ENCODE results near the gene NT5C1B. TPM values are rescaled to one million over a fixed set of nuclear protein-coding genes. Genes with fewer than 3 reads are reported as not detected.
"Not testable (repeated sequence)": the region's sequence is repeated elsewhere in the genome, so short reads cannot be mapped to it uniquely, and the experiment has no call there.

Gene NT5C1B
- total RNA-seq: 0.29 TPM in 1 of 3 replicates, not detected in the others

DNA sequence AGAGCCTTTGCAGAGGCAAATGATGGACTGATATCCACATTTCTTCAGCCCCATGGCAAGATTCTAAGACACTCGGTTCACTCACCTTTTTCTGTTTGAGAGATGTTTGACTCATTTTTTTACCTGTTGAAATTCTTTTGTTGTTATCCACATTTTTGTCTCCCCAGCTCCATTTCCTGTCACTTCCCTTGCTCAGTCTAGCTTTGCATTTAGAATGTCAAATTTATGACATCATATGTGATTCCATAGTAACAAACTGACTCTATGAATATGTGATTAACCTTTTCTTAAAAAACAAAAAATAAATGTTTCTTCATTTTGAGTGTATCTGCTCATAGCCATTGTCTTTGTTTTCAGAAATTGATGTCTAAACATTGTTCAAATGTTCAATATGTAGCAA is at the start of gene NT5C1B:
TSS of gene NT5C1B (minus strand) at position 216 of the 400 bp plus-strand sequence. CDS start at position 115, 101 bp downstream.
- Mint-ChIP-seq H3K4me1 (no peaks in the 10 kb centered on the region), H3K27me3 (ENCODE audit: low read depth) (no peaks in the 10 kb centered on the region), H3K27ac (no peak within 1 kb of the TSS), H3K9me3 (peaks cover 13% of the 10 kb centered on the region), H3K36me3 (peaks cover 15% of the 10 kb centered on the region), H3K4me3 (no peak within 1 kb of the TSS)
- TF ChIP-seq, protein P1, sequence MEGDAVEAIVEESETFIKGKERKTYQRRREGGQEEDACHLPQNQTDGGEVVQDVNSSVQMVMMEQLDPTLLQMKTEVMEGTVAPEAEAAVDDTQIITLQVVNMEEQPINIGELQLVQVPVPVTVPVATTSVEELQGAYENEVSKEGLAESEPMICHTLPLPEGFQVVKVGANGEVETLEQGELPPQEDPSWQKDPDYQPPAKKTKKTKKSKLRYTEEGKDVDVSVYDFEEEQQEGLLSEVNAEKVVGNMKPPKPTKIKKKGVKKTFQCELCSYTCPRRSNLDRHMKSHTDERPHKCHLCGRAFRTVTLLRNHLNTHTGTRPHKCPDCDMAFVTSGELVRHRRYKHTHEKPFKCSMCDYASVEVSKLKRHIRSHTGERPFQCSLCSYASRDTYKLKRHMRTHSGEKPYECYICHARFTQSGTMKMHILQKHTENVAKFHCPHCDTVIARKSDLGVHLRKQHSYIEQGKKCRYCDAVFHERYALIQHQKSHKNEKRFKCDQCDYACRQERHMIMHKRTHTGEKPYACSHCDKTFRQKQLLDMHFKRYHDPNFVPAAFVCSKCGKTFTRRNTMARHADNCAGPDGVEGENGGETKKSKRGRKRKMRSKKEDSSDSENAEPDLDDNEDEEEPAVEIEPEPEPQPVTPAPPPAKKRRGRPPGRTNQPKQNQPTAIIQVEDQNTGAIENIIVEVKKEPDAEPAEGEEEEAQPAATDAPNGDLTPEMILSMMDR (IDR thresholded peaks at IDR 0.05; ENCODE audit: unreplicated experiment): no peak
- no peak for DNase-seq (ENCODE audit: low spot score in 2 of 2, unreplicated experiment in 2 of 2)

DNA sequence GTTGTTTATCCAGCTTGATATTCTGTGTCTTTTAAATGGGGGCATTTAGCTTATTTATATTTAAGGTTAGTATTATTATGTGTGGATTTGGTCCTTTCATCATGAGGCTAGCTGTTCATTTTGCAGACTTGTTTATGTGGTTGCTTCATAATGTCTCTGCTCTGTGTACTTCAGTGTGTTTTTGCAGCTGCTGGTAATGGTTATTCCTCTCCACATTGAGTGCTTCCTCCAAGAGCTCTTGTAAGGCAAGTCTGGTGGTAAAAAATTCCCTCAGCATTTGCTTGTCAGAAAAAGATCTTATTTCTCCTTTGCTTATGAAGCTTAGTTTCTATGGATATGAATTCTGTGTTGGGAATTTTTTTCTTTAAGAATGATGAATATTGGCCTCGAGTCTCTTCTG is 47.8 kb upstream of the NT5C1B start:
- TF ChIP-seq, protein P1 (IDR thresholded peaks at IDR 0.05; ENCODE audit: unreplicated experiment): no peak

DNA sequence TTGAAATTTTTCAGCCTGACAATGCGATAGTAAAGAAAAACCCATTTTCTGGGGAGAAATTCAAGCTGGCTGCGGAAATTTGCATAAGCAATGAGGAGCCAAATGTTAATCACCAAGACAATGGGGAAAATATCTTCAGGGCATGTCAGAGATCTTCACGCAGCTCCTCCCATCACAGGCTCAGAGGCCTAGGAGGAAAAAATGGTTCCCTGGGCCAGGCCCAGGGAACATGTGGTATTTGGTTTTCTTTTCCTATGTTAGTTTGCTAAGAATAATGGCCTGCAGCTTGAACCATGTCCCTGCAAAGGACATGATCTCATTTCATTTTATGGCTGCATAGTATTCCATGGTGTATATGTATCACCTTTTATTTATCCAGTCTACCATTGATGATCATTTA is 43.3 kb upstream of the NT5C1B start:
- Mint-ChIP-seq H3K36me3 (peaks cover 41% of the 10 kb centered on the region), H3K9me3 (peaks cover 63% of the 10 kb centered on the region)
- H3K4me3 Mint-ChIP-seq; DNase-seq (ENCODE audit: low spot score in 2 of 2, unreplicated experiment in 2 of 2); H3K27me3 Mint-ChIP-seq (ENCODE audit: low read depth); H3K27ac Mint-ChIP-seq; H3K4me1 Mint-ChIP-seq: not testable (repeated sequence)

More for the DNA sequence above, 47.8 kb upstream of the NT5C1B start:
- Mint-ChIP-seq H3K27me3 (ENCODE audit: low read depth) (peaks cover 5% of the 10 kb centered on the region), H3K36me3 (peaks cover 31% of the 10 kb centered on the region), H3K27ac (no peak overlapping the region), H3K4me1 (no peaks in the 10 kb centered on the region), H3K9me3 (peaks cover 46% of the 10 kb centered on the region), H3K4me3 (no peak overlapping the region)
- no peak for DNase-seq (ENCODE audit: low spot score in 2 of 2, unreplicated experiment in 2 of 2)

DNA sequence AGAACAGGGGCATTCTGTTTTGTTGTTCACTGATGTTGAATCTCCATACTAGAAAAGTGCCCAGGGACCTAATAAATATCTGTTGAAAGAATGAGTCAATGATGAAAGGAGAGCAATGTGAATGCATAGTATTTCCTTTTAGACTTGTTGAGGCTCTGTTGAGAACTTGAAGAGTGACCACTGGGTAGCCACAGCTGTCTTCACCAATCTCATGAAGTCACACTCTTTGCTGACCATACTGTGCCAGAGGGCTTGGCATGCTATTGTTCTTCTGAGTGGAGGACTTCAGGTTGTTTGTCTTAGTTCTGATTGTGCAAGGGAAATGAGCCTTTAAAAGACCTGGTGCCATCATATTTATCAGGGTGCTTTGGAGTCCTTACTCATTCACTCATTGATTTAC is 41.6 kb upstream of the NT5C1B start:
- H3K36me3 Mint-ChIP-seq: peaks cover 31% of the 10 kb centered on the region
- peaks cover 46% of the 10 kb centered on the region for H3K9me3 Mint-ChIP-seq
- no peaks in the 10 kb centered on the region for H3K27me3 Mint-ChIP-seq (ENCODE audit: low read depth)
- TF ChIP-seq, protein P1 (IDR thresholded peaks at IDR 0.05; ENCODE audit: unreplicated experiment): no peak
- peaks cover 7% of the 10 kb centered on the region for H3K4me1 Mint-ChIP-seq
- H3K4me3 Mint-ChIP-seq: no peak overlapping the region
- H3K27ac Mint-ChIP-seq: no peak overlapping the region
- no peak for DNase-seq (ENCODE audit: low spot score in 2 of 2, unreplicated experiment in 2 of 2)

DNA sequence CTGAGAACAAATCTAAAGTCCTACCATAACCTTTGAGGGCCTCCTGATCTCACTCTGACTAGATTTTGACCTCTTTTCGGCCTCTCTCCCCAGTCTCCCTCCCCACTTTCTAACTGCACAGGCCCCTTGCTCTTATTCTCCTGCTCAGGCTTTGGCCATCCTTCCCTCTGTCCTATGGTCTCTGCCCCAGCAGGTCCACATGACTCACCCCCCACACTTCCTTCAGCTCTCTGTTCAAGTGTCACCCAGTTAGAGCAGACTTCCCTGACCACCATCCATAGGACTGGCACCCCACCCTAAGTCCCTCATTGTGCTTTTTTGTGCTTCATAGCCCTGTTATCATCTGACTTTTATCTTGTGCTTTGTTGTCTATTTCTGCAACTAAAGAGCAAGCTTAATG is 41.2 kb upstream of the NT5C1B start:
- Mint-ChIP-seq H3K27me3 (ENCODE audit: low read depth) (no peaks in the 10 kb centered on the region), H3K36me3 (peaks cover 31% of the 10 kb centered on the region), H3K27ac (no peak overlapping the region), H3K4me3 (no peak overlapping the region), H3K4me1 (peaks cover 8% of the 10 kb centered on the region), H3K9me3 (peaks cover 44% of the 10 kb centered on the region)
- DNase-seq (ENCODE audit: low spot score in 2 of 2, unreplicated experiment in 2 of 2): no peak
- TF ChIP-seq, protein P1 (IDR thresholded peaks at IDR 0.05; ENCODE audit: unreplicated experiment): no peak

DNA sequence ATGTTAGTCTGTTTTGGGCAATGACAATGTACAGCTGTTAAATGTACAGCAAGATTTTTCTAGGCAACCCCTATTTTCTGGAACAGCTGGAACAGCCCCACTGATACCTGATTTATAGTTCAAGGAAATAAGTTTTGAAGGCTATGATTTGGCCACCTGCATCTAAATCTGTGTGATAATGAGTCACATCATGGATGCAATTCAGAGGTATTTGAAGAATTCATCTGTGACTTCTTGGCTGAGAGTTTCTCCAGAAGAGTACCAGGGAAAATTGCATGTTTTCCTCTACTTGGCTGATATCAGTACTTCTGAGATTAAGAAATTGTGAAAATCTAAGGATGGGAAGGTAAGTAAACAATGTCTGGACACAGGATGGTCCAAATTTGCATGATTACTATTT is 40.7 kb upstream of the NT5C1B start:
- DNase-seq (ENCODE audit: low spot score in 2 of 2, unreplicated experiment in 2 of 2): no peak
- H3K36me3 Mint-ChIP-seq: peaks cover 29% of the 10 kb centered on the region

More for the DNA sequence above, 40.7 kb upstream of the NT5C1B start:
- Mint-ChIP-seq H3K9me3 (peaks cover 39% of the 10 kb centered on the region), H3K4me1 (peaks cover 8% of the 10 kb centered on the region), H3K4me3 (no peak overlapping the region), H3K27ac (no peak overlapping the region), H3K27me3 (ENCODE audit: low read depth) (no peaks in the 10 kb centered on the region)
- TF ChIP-seq, protein P1 (IDR thresholded peaks at IDR 0.05; ENCODE audit: unreplicated experiment): no peak
